Suprapubic skin (tissue), 4 donors: ENCODE results near the gene UHRF1. TPM values are rescaled to one million over a fixed set of nuclear protein-coding genes. Genes with fewer than 3 reads are reported as not detected.
A peak's percentile ranks its signal among the peaks of the same experiment; 100 is the strongest.

Experiments
- DNase-seq, 2 donors: peaks; one replicate each; pipeline ENCODE4 v3.0.0-alpha.2; 2019; ENCODE audit warnings: low spot score in 2 of 2
- H3K27ac ChIP-seq: fragments of 200-600 bp; sonication (generic); one replicate; pipeline ENCODE4 v1.5.1; 2019
- H3K27me3 ChIP-seq: fragments of 200-600 bp; sonication (generic); one replicate; pipeline ENCODE4 v1.5.1; 2019
- H3K36me3 ChIP-seq: fragments of 200-600 bp; sonication (generic); one replicate; pipeline ENCODE4 v1.5.1; 2019
- H3K4me1 ChIP-seq: fragments of 200-600 bp; sonication (generic); one replicate; pipeline ENCODE4 v1.5.1; 2019
- H3K4me3 ChIP-seq: fragments of 200-600 bp; sonication (generic); one replicate; pipeline ENCODE4 v1.5.1; 2019; ENCODE audit warnings: mild to moderate bottlenecking
- H3K9me3 ChIP-seq: fragments of 200-600 bp; sonication (generic); one replicate; pipeline ENCODE4 v1.5.1; 2019
- CTCF ChIP-seq, 2 donors: fragments of 200-600 bp in 1 of 2; fragments of 450-650 bp in 1 of 2; sonication (generic) in 1 of 2; IDR thresholded peaks; one replicate each; pipeline ENCODE4 v1.5.1; 2016 to 2019; ENCODE audit warnings: antibody characterized with exemption in 2 of 2, mild to moderate bottlenecking in 1 of 2, moderate library complexity in 1 of 2
- EP300 ChIP-seq: sonication (generic); formaldehyde crosslinking; IDR thresholded peaks from one replicate; pipeline ENCODE4 v1.6.1; 2017; ENCODE audit warnings: antibody characterized with exemption
- POLR2A ChIP-seq, 2 donors: fragments of 450-650 bp; IDR thresholded peaks; one replicate each; pipeline ENCODE4 v1.6.1; 2017; ENCODE audit warnings: antibody characterized with exemption in 2 of 2, mild to moderate bottlenecking in 2 of 2, moderate library complexity in 2 of 2
- POLR2AphosphoS5 ChIP-seq, 3 donors: sonication (generic); formaldehyde crosslinking; IDR thresholded peaks; one replicate each; pipeline ENCODE4 v1.6.1; 2017; ENCODE audit warnings: antibody characterized with exemption in 3 of 3
- WGBS: methylation state at CpG from one replicate; pipeline ENCODE4 v1.1.5; 2018; 5-methylcytosine and 5-hydroxymethylcytosine counted together
- total RNA-seq, 4 donors: library from RNA; depleted of rRNA; stranded (reverse); fragments of >200 nt; gene quantifications; one replicate each; pipeline ENCODE4 v1.1.0, GENCODE V29; 2016

Gene UHRF1
- total RNA-seq, 4 donors from 2014 or later: 0.40 to 3.7 (median 2.8) TPM

- 93% methylated on average over 7 of the region's 7 CpGs for WGBS
- H3K4me1 ChIP-seq: no peaks in the 10 kb centered on the region
- H3K9me3 ChIP-seq: no peaks in the 10 kb centered on the region
- no peak overlapping the region for H3K27ac ChIP-seq
- no peaks in the 10 kb centered on the region for H3K27me3 ChIP-seq
- H3K36me3 ChIP-seq: no peaks in the 10 kb centered on the region
- H3K4me3 ChIP-seq: no peak overlapping the region
- DNase-seq: no peak
- TF ChIP-seq CTCF (IDR thresholded peaks at IDR 0.05) (no peak), POLR2A (IDR thresholded peaks at IDR 0.05) (no peak), EP300 (no peak), POLR2AphosphoS5 (IDR thresholded peaks at IDR 0.05) (no peak)
Measured at GRCh38 chr19:4962085-4962619, 52.9 kb downstream of the UHRF1 start.

DNA sequence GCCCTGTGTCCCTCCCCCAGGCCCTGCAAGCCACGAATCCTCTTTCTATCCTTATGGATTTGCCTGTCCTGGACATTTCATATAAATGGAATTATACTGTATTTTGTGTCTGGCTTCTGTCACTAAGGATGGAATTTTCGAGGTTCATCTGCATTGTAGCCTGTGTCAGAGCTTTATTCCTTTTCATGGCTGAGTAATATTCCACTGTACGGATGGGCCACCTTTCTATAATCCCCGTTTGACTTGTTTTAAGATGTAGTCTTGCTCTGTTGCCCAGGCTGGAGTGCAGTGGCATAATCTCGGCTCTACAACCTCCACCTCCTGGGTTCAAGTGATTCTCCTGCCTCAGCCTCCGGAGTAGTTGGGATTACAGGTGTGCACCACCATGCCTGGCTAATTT lies 55.8 kb downstream of the UHRF1 start:
- WGBS: 96% methylated on average over 6 of the region's 6 CpGs
- H3K4me1 ChIP-seq: peaks cover 14% of the 10 kb centered on the region
- DNase-seq: no peak
- no peak overlapping the region for H3K27ac ChIP-seq
- no peaks in the 10 kb centered on the region for H3K36me3 ChIP-seq
- no peaks in the 10 kb centered on the region for H3K9me3 ChIP-seq
- no peak overlapping the region for H3K4me3 ChIP-seq
- TF ChIP-seq CTCF (IDR thresholded peaks at IDR 0.05): no peak
- no peak for TF ChIP-seq EP300
- no peak for TF ChIP-seq POLR2AphosphoS5 (IDR thresholded peaks at IDR 0.05)
- no peak for TF ChIP-seq POLR2A (IDR thresholded peaks at IDR 0.05)
- no peaks in the 10 kb centered on the region for H3K27me3 ChIP-seq

DNA sequence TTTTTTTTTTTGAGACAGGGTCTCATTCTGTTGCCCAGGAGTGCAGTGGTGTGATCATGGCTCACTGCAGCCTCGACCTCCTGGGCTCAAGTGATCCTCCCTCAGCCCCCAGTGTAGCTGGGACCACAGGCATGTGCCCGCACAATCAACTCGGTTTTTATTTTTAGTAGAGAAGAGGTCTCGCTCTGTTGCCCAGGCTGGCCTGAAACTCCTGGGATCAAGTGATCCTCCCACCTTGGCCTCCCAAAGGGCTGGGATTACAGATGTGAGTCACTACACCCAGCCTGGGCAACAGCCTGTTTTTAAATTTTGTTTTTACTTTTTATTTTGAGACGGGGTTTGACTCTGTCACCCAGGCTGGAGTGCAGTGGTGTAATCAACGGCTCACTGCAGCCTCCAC lies 57.3 kb downstream of the UHRF1 start:
- H3K4me3 ChIP-seq: no peak overlapping the region
- TF ChIP-seq POLR2A (IDR thresholded peaks at IDR 0.05): no peak
- TF ChIP-seq EP300: no peak
- no peak for TF ChIP-seq POLR2AphosphoS5 (IDR thresholded peaks at IDR 0.05)
- no peak for TF ChIP-seq CTCF (IDR thresholded peaks at IDR 0.05)
- no peaks in the 10 kb centered on the region for H3K36me3 ChIP-seq
- H3K27me3 ChIP-seq: no peaks in the 10 kb centered on the region
- H3K27ac ChIP-seq: no peak overlapping the region
- no peaks in the 10 kb centered on the region for H3K9me3 ChIP-seq
- H3K4me1 ChIP-seq: peaks cover 29% of the 10 kb centered on the region
- DNase-seq: no peak
- WGBS: 83% methylated on average over 6 of the region's 6 CpGs

DNA sequence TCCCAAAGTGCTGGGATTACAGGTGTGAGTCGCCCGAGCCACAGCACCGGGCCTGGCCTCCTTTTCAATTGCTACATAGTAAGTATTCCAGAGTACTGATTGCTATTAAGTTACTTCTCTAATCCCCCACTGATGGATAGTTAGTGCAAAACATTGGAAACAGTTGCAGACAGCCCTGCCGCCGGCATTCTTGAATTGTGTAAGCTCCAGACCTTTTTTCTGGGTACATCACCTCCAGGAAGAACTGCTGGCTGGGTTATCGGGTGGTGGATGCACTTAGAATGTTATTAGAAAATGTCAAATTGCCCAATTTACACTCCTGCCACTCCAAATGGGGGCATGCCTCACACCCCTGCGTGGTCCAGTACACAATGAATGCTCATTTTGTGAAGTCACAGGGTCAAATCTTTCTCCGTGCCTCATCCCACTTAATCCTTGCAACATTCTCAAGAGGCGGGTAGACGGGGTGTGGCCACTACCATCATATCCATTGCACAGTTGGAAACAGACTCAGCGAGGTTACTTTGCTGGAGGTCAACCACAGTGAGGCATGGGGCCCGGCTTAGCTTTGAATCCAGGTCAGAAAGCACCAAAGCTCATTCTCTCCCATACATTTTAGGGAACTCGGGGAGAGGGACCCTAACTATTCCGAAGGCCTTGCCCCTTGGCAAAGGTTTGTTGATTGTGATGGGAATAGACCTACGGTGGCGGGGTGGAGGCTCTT lies 58.6 kb downstream of the UHRF1 start:
- DNase-seq: no peak
- H3K27me3 ChIP-seq: no peaks in the 10 kb centered on the region
- H3K9me3 ChIP-seq: no peaks in the 10 kb centered on the region
- peak overlapping the region; percentile 61 for H3K4me3 ChIP-seq
- WGBS: 70% methylated on average over 14 of the region's 16 CpGs
- H3K36me3 ChIP-seq: no peaks in the 10 kb centered on the region
- peaks cover 42% of the 10 kb centered on the region for H3K4me1 ChIP-seq
- H3K27ac ChIP-seq: no peak overlapping the region
- TF ChIP-seq EP300 (no peak), CTCF (IDR thresholded peaks at IDR 0.05) (no peak), POLR2A (IDR thresholded peaks at IDR 0.05) (no peak), POLR2AphosphoS5 (IDR thresholded peaks at IDR 0.05) (no peak)

- Histone ChIP-seq H3K36me3 (no peaks in the 10 kb centered on the region), H3K4me1 (peaks cover 48% of the 10 kb centered on the region), H3K9me3 (no peaks in the 10 kb centered on the region), H3K27me3 (no peaks in the 10 kb centered on the region), H3K4me3 (peak within 1 kb of the TSS; percentile 61), H3K27ac (peak within 1 kb of the TSS; percentile 62)
- peak; percentile 99 to 100 for DNase-seq
- under 1% methylated on average over 55 of the region's 96 CpGs for WGBS
- TF ChIP-seq POLR2AphosphoS5 (IDR thresholded peaks at IDR 0.05) (peak in 2 of 3 donors; percentile 60 to 96), CTCF (IDR thresholded peaks at IDR 0.05) (no peak), POLR2A (IDR thresholded peaks at IDR 0.05) (peak; percentile 90 to 98), EP300 (no peak)
Measured at GRCh38 chr19:4968462-4969291, 59.4 kb downstream of the UHRF1 start, which contains the start of gene KDM4B. KDM4B (plus strand) TSS chr19:4969113; CDS start chr19:5032891, 63,778 bp downstream.
